ENCODE measurements around the gene VAMP2.
A peak's percentile ranks its signal among the peaks of the same experiment; 100 is the strongest.

Gene VAMP2

DNA sequence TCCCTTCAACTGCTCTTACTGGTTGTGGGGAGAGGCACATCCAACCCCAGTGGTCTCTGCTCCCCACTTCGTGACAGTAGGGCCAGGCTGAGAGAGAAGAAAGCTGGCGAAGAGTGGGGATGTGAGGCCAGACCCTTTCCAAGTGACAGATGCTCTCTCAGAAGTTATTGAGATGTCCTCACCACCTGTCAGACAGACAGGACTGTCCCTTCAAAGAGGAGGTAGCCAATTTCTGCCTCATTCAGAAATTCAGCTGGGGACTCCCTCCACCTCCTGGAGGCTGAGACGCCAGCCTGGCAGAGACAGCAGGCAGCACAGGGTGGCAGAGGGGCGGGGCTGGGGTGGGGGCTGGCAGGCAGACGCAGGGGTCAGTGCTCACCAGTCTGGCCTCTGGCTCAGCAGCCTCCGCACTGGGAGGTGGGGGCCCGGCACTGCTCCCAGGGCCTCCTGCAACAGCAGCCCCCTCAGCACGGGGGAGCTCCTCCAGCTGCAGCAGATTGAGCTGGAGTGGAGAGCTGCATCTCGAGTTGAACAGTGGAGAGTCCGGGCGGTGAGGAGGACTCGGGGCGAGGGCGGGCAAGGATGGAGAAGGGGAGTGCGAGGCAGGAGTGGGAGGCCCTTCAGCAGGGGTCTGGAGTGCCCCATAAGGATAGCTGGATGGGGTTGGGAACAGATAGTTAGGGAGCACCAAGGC, 19.7 kb downstream of the VAMP2 start:
- no peak for DNase-seq (ENCODE audit: low read depth)

DNA sequence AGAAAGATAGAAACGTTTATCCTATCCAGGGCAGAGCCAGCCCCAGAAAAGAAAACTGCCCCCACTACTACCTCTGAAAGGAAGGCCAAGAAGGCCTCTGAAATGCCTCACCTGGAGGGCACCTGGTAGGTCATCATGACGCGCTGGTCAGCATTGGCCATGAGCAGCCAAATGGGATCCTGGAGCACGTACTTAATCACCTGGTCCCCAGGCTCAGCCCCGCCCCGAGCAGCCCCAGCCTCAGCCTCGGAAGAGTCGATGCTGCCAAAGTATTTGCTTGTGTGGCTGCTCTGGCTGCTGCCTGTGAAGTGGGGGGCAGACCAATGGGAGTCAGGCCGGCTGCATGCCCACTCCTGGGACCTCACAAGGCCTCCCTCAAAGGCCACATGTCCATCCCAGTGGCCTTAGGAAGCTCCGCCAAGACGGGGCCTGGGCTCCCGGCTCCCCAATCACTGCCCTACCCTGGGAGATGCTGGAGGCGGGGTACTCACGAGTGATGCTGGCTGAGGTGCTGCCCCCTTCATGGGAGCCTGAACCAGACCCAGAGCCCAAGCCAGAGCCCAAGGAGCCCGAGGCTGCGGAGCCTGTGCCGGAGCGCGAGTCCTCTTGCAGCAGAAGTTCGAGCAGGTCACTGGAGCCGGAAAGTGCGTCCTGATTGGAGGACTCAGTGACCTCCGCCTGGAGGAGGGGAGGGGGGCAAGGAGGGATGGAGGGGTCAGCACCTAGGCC, 20.4 kb downstream of the VAMP2 start:
- no peak for DNase-seq (ENCODE audit: low read depth)

DNA sequence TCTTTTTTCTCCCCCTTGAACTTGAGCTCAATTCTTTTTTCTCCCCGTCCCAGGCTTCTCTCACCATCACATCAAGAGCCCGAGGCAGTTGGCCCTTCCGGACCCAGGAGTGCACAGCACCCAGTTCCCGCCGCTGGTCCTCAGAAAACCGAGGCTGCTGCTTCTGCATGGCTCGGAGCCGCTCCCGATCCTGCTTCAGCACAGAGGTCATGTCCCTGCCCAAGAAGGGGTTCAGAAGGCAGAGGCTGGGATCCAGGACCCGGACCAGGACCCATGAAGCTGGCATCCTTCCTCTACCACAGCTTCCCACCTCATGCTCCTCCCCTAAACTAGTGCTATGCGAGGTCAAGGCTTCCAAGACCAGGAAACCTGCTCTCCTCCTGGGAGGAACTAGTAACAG, 21.0 kb downstream of the VAMP2 start:
- DNase-seq (ENCODE audit: low read depth), result no peak

DNA sequence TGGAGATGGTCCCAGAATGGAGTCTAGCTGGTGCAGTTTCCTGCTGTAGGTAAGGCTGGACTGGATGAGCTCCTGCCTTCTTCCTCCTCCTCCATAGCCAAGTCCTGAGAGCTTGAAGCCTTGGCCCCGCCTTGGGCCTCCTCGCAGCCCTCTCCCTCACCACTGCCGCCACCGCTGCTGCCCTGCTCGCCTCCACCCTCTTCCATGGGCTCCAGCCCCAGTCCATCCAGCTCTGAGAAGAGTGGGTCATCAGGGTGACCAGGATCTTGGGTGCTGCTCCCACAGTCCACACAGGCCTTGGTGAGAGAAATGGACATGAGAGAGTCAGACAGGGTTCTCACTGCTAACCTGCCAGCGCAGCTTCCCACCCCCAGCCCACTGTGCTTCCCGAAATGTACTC, 21.7 kb downstream of the VAMP2 start:
- DNase-seq (ENCODE audit: low read depth), result no peak

DNA sequence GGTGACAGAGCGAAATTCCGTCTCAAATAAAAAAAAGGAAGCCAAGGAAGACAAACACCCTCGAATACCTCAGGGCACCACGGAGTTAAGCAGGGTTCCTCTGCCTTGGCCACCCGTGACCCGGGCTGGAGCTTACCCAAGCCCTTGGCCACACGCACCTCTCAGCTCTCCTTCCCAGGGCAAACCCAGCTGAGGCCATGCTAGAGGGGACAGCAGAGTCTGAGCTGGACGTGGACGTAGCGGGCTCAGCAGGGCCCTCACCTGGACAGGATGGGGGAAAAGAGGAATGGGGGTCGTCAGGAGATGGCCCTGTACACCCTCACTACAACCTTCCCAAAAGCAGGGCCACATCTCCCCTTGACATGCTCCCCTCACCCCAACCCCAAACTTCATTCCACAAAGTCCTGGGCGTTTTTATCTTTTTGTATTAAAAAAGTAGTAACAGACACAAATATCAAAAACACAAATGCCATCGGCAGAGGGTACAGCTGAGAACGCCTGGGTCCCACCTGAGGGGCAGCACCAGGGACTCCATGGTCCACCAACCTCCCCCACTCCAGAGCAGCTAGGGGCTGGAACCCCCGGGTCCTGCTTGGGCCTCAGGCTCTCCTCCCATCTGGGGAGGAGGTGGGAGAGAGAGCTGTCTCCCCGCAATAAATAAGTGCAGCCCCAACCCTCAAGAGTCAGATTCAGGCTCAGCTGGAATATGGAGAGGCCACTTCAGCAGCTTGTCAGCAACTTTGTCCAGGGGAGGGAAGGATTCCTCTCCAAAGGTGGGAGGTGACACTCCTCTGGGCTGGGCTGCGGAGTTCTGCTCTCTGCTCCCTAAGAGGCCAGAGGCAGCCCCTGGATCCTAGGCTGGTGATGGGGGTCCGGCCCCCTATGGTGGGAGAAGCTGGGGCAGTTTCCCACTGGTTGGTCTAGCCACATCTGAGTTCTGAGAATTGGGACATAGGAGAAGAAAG, 22.4 kb downstream of the VAMP2 start:
- DNase-seq (ENCODE audit: low read depth), result no peak

DNA sequence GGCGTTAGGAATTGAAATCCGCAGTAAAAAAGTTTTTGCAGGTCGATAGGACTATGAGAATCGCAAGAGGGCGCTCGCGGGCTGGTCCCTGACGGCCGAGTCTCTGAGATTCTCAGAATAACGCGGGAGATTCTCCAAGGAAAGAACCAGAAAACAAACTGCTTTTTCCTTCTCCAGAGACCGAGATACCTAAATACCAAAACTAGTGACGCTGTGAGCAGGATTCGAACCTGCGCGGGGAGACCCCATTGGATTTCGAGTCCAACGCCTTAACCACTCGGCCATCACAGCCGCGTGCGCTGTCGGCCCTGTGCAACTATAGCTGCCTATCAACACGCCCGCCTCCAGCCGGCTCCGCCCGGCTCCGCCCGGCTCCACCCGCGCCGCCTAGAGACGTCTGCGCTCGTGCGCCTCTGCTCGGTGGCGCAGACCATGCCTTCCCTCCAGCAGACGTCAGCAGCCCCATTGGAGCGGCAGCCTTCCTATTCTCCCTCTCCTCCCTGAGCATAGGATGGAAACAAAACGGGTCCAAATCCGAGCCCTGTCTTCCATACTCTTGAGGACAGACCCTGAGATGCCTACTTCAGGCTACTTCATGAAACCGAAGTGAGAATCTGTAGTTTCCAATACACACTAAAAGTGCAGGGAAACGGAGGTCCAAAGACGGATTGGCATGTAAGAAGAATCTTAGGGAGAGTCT, 23.9 kb downstream of the VAMP2 start:
- DNase-seq (ENCODE audit: low read depth), result peak; percentile 91

DNA sequence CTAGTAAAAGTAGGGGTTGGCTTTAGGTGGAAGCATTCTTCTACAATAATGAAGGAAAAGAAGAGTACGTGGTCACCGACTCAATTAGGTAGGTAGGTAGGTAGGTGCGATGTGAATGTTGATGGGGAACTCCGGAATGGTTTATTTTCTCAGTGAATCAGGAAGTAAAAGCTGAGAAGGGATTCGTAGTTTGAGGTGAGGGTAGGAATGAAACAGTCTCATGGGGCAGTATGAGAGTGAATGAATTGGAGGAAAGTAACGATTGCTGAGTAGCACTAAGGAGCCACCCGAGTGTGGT, 24.4 kb downstream of the VAMP2 start:
- no peak for DNase-seq (ENCODE audit: low read depth)

DNA sequence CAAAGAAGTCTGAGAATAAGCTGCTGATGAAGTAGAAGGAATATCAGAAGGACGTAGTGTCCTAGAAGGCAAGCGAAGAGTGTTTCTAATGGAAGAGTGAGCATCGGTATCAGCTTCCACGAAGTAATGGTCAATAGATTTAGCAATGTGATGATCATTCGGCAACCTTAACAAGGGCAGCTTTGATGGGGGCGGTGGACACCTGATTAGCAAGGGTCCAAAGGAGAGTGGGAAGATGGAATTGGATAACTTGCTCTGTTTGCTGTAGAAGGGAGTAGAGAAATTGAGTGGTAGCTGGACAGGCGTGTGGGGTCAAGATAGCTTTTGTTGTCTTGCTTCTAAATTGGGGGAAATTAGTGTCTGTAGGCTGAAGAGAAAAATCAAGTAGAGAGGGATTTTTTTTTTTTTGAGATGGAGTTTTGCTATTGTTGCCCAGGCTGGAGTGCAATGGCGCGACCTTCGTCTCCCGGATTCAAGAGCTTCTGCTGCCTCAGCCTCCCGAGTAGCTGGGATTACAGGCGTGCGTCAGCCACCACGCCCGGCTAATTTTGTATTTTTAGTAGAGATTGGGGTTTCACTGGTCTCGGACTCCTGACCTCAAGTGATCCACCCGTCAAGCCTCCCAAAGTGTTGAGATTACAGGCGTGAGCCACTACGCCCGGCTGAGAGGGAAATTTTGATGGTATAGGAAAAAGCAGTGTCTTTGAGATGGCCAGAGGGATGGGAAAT, 24.9 kb downstream of the VAMP2 start:
- DNase-seq (ENCODE audit: low read depth), result no peak

DNA sequence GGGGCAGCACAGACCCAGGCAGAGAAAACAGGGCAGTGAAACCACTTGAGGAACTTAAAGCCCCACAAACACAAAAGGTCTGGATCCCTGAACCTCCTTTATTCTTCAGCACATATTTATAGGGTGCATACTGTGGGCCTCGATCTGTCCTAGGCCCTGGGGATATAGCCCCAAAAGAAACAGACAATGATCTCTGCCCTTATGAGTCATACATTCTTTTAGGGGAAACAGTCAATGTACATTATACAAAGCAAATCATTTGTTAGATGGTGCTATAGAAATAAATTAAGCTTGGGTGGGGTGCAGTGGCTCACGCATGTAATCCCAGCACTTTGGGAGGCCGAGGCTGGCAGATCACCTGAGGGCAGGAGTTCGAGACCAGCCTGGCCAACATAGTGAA, 28.8 kb downstream of the VAMP2 start:
- no peak for DNase-seq (ENCODE audit: low read depth)

DNA sequence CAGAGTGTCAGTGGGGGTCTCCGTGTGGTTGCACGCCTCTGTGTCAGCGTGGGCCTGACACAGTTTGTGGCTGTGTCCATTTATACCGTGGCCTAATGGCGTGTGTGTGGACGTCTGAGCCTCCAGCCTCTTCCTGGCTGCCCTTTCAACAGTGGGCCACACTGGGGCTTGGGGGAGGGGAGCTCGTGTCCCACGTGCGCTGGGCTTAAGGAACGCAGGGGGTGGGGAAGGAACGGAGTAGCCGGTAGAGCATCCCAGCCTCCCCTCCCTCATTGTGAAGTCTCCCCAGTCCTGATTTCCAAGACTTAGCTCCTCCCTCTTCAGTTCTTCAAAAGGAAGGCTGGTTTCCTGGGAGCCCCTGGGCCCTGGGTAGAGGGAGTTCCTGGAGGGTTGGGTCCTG, 29.3 kb downstream of the VAMP2 start:
- no peak for DNase-seq (ENCODE audit: low read depth)

DNA sequence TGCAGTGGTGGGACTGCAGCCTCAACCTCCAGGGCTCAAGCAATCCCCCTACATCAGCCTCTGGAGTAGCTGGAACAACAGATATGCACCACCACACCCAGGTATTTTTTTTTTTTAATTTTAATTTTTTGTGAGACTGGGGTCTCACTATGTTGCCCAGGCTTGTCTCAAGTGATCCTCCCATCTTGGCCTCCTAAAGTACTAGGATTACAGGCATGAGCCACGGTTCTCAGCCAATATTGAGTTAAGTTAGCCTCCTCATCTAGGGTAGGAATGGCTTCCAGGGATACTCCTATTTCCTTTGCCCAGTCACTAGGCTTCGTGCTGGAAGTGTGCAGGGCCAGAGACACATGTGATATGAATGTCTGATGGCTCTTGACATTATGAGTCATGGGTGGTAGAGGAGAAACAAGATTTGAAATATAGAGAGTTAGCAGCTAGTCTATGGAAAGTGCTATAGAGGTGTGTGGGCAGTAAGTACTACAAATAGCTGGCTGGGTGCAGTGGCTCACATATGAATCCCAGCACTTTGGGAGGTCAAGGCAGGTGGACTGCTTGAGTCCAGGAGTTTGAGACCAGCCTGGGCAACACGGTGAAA, 30.8 kb downstream of the VAMP2 start:
- no peak for DNase-seq (ENCODE audit: low read depth)

DNA sequence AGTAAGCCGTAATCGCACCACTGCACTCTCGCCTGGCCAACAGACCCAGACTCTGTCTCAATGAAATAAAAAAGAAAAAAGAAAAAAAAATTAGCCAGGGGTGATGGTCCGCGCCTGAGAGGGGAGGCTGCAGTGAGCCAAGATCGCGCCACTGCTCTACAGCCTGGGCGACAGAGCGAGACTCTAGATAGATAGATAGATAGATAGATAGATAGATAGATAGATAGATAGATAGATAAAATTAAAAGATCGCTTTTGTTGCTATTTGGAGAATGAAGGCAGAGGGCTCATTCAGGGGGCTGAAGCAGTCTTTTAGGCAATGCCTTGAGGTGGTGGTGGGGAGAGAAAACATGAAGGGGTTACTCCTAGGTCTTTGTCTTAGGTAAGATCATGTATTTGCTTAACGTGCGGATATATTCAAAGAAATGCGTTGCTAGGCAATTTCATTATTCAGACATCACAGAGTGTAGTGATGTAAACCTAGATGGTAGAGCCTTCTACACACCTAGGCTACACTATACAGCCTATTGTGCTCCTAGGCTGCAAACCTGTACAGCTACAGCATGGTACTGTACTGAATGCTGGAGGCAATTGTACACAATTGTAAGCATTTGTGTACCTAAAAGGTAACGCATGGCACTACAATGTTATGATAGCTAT, 34.5 kb downstream of the VAMP2 start:
- DNase-seq (ENCODE audit: low read depth), result no peak

DNA sequence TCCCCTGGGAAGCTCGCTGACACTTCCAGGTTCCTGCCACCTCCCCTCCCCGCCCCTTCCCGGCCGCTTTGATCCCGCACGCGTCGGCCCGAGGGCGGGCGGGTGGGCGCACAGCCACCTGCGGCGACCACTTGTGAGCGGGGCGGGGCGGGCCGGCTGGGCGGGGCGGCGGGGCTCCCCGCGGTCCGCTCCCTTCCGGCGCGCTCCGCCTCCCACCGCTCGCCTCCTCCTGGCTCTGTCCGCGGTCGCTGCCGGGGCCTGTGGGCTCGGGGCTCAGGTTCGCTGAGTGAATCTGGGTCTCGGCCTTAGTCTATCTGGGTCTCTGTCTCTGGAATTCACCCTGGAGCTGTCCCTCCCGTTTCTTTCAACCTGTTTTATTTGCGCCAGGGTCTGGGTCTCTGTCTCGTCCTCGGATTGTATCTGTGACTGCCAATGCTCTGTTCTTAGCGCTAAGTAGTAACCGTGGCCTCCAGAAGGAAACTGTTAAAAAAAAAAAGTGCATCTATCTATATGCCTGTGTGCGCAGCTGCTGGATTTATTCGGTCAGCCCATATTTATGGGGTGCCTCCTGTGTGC, 36.2 kb downstream of the VAMP2 start:
- no peak for DNase-seq (ENCODE audit: low read depth)

DNA sequence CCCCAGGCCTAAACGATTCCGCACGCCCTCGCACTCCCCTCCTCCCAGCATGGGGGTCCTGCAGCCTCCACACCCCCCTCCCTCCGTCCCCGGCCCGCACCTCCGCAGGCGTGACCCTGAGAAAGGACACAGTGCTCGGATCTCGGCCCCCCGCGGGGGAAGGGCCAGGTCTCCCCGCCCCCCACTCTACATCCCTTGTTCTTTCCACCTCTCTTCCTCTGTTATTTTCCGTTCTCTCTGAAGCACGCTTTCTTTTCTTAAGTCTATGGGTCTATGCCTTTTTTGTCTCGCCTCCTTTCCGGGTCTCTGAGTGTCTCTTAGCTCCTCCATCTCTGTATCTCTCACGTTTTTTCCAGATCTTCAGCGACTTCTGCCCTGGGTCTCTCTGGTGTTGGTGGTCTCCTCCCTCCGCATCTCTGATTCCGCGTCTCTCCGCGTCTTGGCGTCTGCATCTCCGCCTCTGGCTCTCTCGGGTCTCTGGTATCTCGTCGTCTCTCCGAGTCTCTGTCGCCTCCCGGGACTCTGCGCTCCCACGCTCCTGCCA, 36.7 kb downstream of the VAMP2 start:
- no peak for DNase-seq (ENCODE audit: low read depth)

DNA sequence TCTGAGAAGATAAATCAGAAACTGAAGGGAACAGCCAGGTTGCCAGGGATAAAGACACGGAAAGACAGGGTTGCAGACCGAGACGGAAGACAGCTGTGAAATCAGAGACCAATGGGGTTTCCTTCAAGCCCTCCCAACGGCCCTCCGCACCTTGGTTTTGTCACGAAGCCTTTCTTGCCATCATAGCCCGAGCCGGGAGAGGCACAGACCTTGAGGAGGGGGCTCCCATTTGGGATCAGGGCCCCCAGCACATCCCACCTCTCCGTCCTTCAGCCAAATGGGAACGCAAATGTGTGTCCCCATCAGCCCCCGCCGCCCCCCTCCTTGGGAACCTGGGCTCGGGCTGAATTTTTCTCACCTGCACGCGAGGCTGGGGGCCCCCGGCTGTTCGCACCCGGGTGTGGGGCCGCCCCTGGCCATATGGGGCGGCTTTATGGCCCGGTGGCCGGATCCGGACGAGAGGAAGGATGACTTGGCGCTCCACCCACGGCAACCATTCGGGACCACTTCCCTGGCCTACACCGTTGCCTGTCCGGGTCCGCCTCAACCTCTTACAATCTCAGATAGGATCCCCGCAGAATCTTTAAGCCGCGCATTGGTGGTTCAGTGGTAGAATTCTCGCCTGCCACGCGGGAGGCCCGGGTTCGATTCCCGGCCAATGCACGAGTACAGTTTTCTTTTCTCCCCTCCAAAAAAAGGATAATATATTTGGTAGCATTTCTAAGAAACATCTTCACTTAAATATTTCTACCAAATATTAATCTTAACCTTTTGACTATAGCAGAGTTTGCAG, 37.4 kb downstream of the VAMP2 start:
- DNase-seq (ENCODE audit: low read depth), result peak; percentile 75

DNA sequence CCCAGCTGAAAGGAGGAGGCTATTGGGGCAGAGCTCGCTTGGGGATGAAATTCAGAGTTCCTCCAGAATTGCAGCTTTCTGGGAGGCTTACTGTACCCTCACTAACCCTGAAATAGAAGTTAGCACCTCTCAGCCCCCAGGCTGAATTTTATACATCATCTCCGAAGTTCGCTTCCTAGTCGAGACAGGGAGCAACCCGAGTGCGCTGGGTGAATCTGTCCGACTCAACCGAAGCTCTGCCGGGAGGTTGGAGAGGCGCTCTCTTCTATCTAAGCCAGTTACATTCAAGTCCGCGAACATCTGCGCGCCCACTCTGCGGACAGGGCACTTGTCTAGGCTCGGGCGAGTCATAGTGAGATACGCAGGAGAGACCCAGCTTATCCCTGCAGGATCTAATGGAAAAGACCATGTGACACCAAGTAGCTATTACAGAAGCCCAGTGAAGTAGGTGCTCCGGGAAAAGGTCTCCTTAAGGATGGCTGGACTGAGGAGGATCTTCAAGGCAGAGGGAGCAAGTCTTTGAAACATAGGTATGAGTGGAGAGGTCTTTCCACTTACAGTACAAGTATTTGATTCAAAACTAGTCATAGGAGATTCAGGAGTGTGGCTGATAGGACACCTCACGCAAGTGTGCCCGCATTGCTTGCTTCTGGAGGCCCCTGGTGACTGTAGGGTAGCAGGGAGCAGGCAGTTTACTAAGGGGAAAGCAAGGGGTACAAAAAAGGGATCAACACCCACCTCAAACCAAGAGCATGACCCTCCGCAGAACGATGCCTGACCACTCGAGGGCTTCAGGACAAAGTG, 38.2 kb downstream of the VAMP2 start:
- no peak for DNase-seq (ENCODE audit: low read depth)

DNA sequence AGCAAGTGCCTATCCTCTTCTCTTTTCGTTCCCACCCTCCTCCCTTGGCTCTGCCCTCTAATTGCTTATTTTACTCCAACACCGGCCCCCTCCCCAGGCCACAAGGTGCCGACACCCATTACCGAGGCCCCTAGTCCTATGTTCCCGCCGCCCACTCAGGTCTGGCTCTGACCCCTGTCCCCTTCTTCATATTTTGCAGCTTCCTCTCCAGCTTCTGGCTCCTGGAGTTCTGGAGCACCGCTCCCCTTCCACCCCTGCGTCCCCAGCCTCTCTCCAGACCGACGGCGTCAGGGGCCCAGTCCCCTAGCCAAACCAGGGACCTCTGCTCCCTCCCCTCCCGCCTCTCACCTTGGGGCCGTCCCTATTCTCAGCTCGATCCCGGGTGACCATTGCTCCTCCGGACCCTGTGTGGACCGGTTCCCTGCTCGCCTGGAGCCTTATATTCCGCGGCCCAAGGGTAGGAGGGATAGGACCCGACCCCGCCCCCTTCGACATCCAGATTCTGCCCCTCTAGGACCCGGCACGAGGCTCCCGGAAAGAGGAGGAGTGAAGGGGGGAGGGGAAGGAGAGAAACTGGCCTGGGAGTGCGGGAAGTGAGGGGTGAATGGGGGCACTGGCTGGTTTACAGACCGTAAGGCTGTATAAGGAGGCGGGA, 38.9 kb downstream of the VAMP2 start, which contains the start of gene HES7:
Gene HES7, minus strand, starts transcription at position 412 of the 655 bp plus-strand sequence. Its CDS starts 22 bp downstream, at position 390.
- no peak for DNase-seq (ENCODE audit: low read depth)

Data from activated T-helper 1 cell treated with Interleukin-2 at 50 U/mL for 16 hours (primary cell).